Measurements from ENCODE around the gene ANKRD13D.

The ANKRD13D gene

GRCh38 chr11:67291481-67292381 lies 2.6 kb downstream of the ANKRD13D start:
- Histone ChIP-seq H3K4me1 (ENCODE audit: control insufficient read depth in 1 of 2, insufficient read depth in 1 of 2, low read depth in 1 of 2, low read length in 1 of 2) (peaks cover 67 to 76% of the 10 kb centered on the region in 2 experiments), H3K9me3 (no peaks in the 10 kb centered on the region), H3K27me3 (no peaks in the 10 kb centered on the region), H3K36me3 (peaks cover 70% of the 10 kb centered on the region), H3K4me3 (ENCODE audit: low read depth in 1 of 2, low read length in 1 of 2) (peak overlapping the region in 1 of 2 experiments; percentile 77), H3K27ac (peak overlapping the region; percentile 99)
- no peak for TF ChIP-seq CTCF (IDR thresholded peaks at IDR 0.05)

DNA sequence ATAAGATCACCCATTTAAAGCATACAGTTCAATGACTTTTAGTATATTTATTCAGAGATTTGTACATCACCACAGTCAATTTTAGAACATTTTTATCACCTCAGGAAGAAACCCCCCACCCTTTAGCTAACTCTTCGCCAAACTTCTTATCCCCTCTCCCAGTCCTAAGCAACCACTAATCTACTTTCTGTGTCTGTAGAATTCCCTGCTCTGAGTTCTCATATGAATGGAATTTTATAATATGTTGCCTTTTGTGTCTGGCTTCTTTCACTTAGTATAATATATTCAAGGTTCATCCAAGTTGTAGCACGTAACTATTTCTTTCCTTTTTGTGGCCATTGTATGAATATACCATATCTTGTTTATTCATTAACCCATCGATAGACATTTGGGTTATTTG lies 3.6 kb downstream of the ANKRD13D start:
- H3K4me1 ChIP-seq (ENCODE audit: control insufficient read depth in 1 of 2, insufficient read depth in 1 of 2, low read depth in 1 of 2, low read length in 1 of 2), result peaks cover 57 to 67% of the 10 kb centered on the region in 2 experiments
- peak overlapping the region in 1 of 2 experiments; percentile 19 for H3K4me3 ChIP-seq (ENCODE audit: low read depth in 1 of 2, low read length in 1 of 2)
- H3K27me3 ChIP-seq, result no peaks in the 10 kb centered on the region
- peaks cover 75% of the 10 kb centered on the region for H3K36me3 ChIP-seq
- TF ChIP-seq CTCF (IDR thresholded peaks at IDR 0.05), result no peak
- peak overlapping the region; percentile 99 for H3K27ac ChIP-seq
- no peaks in the 10 kb centered on the region for H3K9me3 ChIP-seq

GRCh38 chr11:67293090-67293489 lies 4.0 kb downstream of the ANKRD13D start:
- Histone ChIP-seq H3K4me1 (ENCODE audit: control insufficient read depth in 1 of 2, insufficient read depth in 1 of 2, low read depth in 1 of 2, low read length in 1 of 2) (peaks cover 53 to 63% of the 10 kb centered on the region in 2 experiments), H3K4me3 (ENCODE audit: low read depth in 1 of 2, low read length in 1 of 2) (peak overlapping the region in 1 of 2 experiments; percentile 19), H3K36me3 (peaks cover 78% of the 10 kb centered on the region), H3K9me3 (no peaks in the 10 kb centered on the region), H3K27ac (peak overlapping the region; percentile 99), H3K27me3 (no peaks in the 10 kb centered on the region)
- no peak for TF ChIP-seq CTCF (IDR thresholded peaks at IDR 0.05)

DNA sequence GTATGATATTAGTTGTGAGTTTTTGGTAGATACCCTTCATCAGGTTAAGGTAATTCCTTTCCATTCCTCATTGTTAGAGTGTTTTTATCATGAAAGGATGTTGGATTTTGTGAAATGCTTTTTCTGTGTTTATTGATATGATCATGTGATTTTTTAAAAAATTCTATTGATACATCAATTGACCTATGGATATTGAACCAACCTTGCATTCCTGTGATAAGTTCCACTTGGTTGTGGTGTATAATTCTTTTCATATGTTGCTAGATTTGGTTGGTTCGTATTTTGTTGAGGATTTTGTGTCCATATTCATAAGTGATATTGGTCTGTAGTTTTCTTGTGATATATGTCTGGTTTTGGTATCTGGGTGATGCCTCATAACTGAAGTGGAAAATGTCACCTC lies 6.7 kb downstream of the ANKRD13D start:
- no peak for TF ChIP-seq CTCF (IDR thresholded peaks at IDR 0.05)
- H3K9me3 ChIP-seq, result no peaks in the 10 kb centered on the region
- H3K4me3 ChIP-seq (ENCODE audit: low read depth in 1 of 2, low read length in 1 of 2), result no peak overlapping the region
- peak overlapping the region; percentile 31 for H3K27ac ChIP-seq
- H3K4me1 ChIP-seq (ENCODE audit: control insufficient read depth in 1 of 2, insufficient read depth in 1 of 2, low read depth in 1 of 2, low read length in 1 of 2), result peaks cover 41 to 45% of the 10 kb centered on the region in 2 experiments
- no peaks in the 10 kb centered on the region for H3K27me3 ChIP-seq
- H3K36me3 ChIP-seq, result peaks cover 92% of the 10 kb centered on the region

DNA sequence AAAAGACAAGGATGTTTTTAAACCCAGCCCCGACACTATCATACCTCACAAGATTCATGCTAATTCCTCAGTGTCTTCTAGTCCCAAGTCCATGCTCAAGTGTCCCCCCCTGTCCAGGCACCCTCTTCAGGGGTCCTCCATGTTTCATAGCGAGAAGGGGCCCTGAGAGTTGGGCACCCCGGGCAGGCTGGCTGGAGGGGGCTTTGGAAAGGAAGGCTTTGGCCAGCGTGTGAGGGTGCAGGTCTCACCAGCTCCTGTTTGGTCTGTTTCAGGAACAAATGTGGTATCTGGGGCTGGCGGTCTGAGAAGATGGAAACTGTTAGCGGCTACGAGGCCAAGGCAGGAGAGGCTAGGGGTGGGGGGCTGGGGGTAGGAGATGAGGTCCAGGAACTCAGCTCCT lies 9.7 kb downstream of the ANKRD13D start:
- Histone ChIP-seq H3K4me1 (ENCODE audit: control insufficient read depth in 1 of 2, insufficient read depth in 1 of 2, low read depth in 1 of 2, low read length in 1 of 2) (peaks cover 34 to 42% of the 10 kb centered on the region in 2 experiments), H3K27me3 (no peaks in the 10 kb centered on the region), H3K36me3 (peaks cover 82% of the 10 kb centered on the region), H3K27ac (peak overlapping the region; percentile 96), H3K4me3 (ENCODE audit: low read depth in 1 of 2, low read length in 1 of 2) (no peak overlapping the region), H3K9me3 (no peaks in the 10 kb centered on the region)
- no peak for TF ChIP-seq CTCF (IDR thresholded peaks at IDR 0.05)
